Measurements from ENCODE around the gene ZCCHC7.
A peak's percentile ranks its signal among the peaks of the same experiment; 100 is the strongest.

The ZCCHC7 gene

GRCh38 chr9:37284636-37285035 lies 164.3 kb downstream of the ZCCHC7 start:
- no peak for TF ChIP-seq CTCF (IDR thresholded peaks at IDR 0.05; ENCODE audit: low read depth, low read length)
- no peak for TF ChIP-seq EZH2phosphoT487 (IDR thresholded peaks at IDR 0.05; ENCODE audit: low read depth)
- Histone ChIP-seq H3K9me3 (ENCODE audit: insufficient read depth, low read length) (no peaks in the 10 kb centered on the region), H4K20me1 (ENCODE audit: insufficient read depth, low read length) (no peaks in the 10 kb centered on the region), H3K9ac (ENCODE audit: low read length) (no peak overlapping the region), H3K27ac (ENCODE audit: low read length) (no peak overlapping the region), H3K4me1 (ENCODE audit: low read length) (peaks cover 24% of the 10 kb centered on the region), H3K79me2 (ENCODE audit: low read length) (peaks cover under 1% of the 10 kb centered on the region; the same call in 1 of the 2 replicates), H3K4me3 (ENCODE audit: low read length) (no peak overlapping the region), H3K36me3 (replicated peaks; ENCODE audit: low read depth, low read length) (no peaks in the 10 kb centered on the region), H2AFZ (ENCODE audit: low read depth, low read length) (no peak overlapping the region), H3K4me2 (ENCODE audit: low read length) (peak overlapping the region; percentile 55), H3K27me3 (ENCODE audit: low read depth, low read length) (no peaks in the 10 kb centered on the region)

- TF ChIP-seq CTCF (IDR thresholded peaks at IDR 0.05; ENCODE audit: low read depth, low read length) (no peak), EZH2phosphoT487 (IDR thresholded peaks at IDR 0.05; ENCODE audit: low read depth) (no peak)
- no peak overlapping the region for H3K9ac ChIP-seq (ENCODE audit: low read length)
- no peaks in the 10 kb centered on the region for H3K27me3 ChIP-seq (ENCODE audit: low read depth, low read length)
- H3K36me3 ChIP-seq (replicated peaks; ENCODE audit: low read depth, low read length): no peaks in the 10 kb centered on the region
- no peak overlapping the region for H3K27ac ChIP-seq (ENCODE audit: low read length)
- H3K9me3 ChIP-seq (ENCODE audit: insufficient read depth, low read length): no peaks in the 10 kb centered on the region
- H3K4me2 ChIP-seq (ENCODE audit: low read length): no peak overlapping the region
- H4K20me1 ChIP-seq (ENCODE audit: insufficient read depth, low read length): no peaks in the 10 kb centered on the region
- H3K4me1 ChIP-seq (ENCODE audit: low read length): peaks cover 44% of the 10 kb centered on the region
- H3K79me2 ChIP-seq (ENCODE audit: low read length): peaks cover 16% of the 10 kb centered on the region
- no peak overlapping the region for H3K4me3 ChIP-seq (ENCODE audit: low read length)
- no peak overlapping the region for H2AFZ ChIP-seq (ENCODE audit: low read depth, low read length)
Observed at GRCh38 chr9:37286530-37287175, 166.3 kb downstream of the ZCCHC7 start.

- Histone ChIP-seq H3K36me3 (replicated peaks; ENCODE audit: low read depth, low read length) (no peaks in the 10 kb centered on the region), H3K27me3 (ENCODE audit: low read depth, low read length) (no peaks in the 10 kb centered on the region), H2AFZ (ENCODE audit: low read depth, low read length) (no peak overlapping the region), H3K4me1 (ENCODE audit: low read length) (peaks cover 50% of the 10 kb centered on the region), H3K9ac (ENCODE audit: low read length) (no peak overlapping the region), H3K4me2 (ENCODE audit: low read length) (no peak overlapping the region), H3K4me3 (ENCODE audit: low read length) (no peak overlapping the region), H4K20me1 (ENCODE audit: insufficient read depth, low read length) (no peaks in the 10 kb centered on the region), H3K9me3 (ENCODE audit: insufficient read depth, low read length) (no peaks in the 10 kb centered on the region), H3K79me2 (ENCODE audit: low read length) (peaks cover 22% of the 10 kb centered on the region), H3K27ac (ENCODE audit: low read length) (no peak overlapping the region)
- TF ChIP-seq CTCF (IDR thresholded peaks at IDR 0.05; ENCODE audit: low read depth, low read length): no peak
- no peak for TF ChIP-seq EZH2phosphoT487 (IDR thresholded peaks at IDR 0.05; ENCODE audit: low read depth)
Observed at GRCh38 chr9:37287317-37287716, 166.9 kb downstream of the ZCCHC7 start.

- peak overlapping the region; percentile 97; the same call in 1 of the 2 replicates for H3K27ac ChIP-seq (ENCODE audit: low read length)
- H2AFZ ChIP-seq (ENCODE audit: low read depth, low read length): no peak overlapping the region
- peaks cover 31% of the 10 kb centered on the region for H3K79me2 ChIP-seq (ENCODE audit: low read length)
- H3K4me3 ChIP-seq (ENCODE audit: low read length): 0 out of 2 replicates have a peak overlapping the region, but pooled peaks have one; percentile 58
- no peaks in the 10 kb centered on the region for H3K36me3 ChIP-seq (replicated peaks; ENCODE audit: low read depth, low read length)
- TF ChIP-seq EZH2phosphoT487 (IDR thresholded peaks at IDR 0.05; ENCODE audit: low read depth): no peak
- TF ChIP-seq CTCF (IDR thresholded peaks at IDR 0.05; ENCODE audit: low read depth, low read length): no peak
- H4K20me1 ChIP-seq (ENCODE audit: insufficient read depth, low read length): no peaks in the 10 kb centered on the region
- no peaks in the 10 kb centered on the region for H3K9me3 ChIP-seq (ENCODE audit: insufficient read depth, low read length)
- H3K27me3 ChIP-seq (ENCODE audit: low read depth, low read length): no peaks in the 10 kb centered on the region
- H3K4me2 ChIP-seq (ENCODE audit: low read length): peak overlapping the region; percentile 79
- peaks cover 60% of the 10 kb centered on the region for H3K4me1 ChIP-seq (ENCODE audit: low read length)
- 0 out of 2 replicates have a peak overlapping the region, but pooled peaks have one; percentile 60 for H3K9ac ChIP-seq (ENCODE audit: low read length)
Observed at GRCh38 chr9:37289631-37290030, 169.3 kb downstream of the ZCCHC7 start.

Data from OCI-LY3 (cell line).